HEK293 (cell line): ENCODE results near the gene PLEKHM2.

ENCODE experiments used
- ATF2 ChIP-seq: fragments of 450-650 bp; formaldehyde crosslinking; IDR thresholded peaks from 2 replicates; pipeline ENCODE4 v1.5.1; 2016; ENCODE audit warnings: missing biosample characterization, missing genetic modification characterization, low read depth
- REST ChIP-seq: fragments of 450-650 bp; formaldehyde crosslinking; IDR thresholded peaks from 2 replicates; pipeline ENCODE4 v1.5.1; 2016; ENCODE audit warnings: missing biosample characterization, missing genetic modification characterization

GRCh38 chr1:15744122-15744679, 60.1 kb downstream of the PLEKHM2 start:
- TF ChIP-seq ATF2 (tag by site-specific recombination) (no peak), REST (tag by site-specific recombination) (no peak)
